Measurements from ENCODE around the gene RDX.

The RDX gene

GRCh38 chr11:110131386-110132123 lies 164.9 kb downstream of the RDX start:
- H2BK5ac ChIP-seq (ENCODE audit: low read depth, low read length, poor library complexity, severe bottlenecking): no peak overlapping the region
- no peak overlapping the region for H3K4me3 ChIP-seq (ENCODE audit: insufficient read depth in 1 of 2, low read depth in 1 of 2, low read length in 2 of 2)
- H2BK15ac ChIP-seq (ENCODE audit: low read depth, poor library complexity, severe bottlenecking): no peak overlapping the region
- no peak overlapping the region for H3K14ac ChIP-seq (ENCODE audit: low read length in 2 of 2)
- no peak overlapping the region for H2AK5ac ChIP-seq (ENCODE audit: low read length, severe bottlenecking)
- H3K27ac ChIP-seq (ENCODE audit: low read length, poor library complexity, severe bottlenecking): no peak overlapping the region
- no peak overlapping the region for H3K4ac ChIP-seq (ENCODE audit: low read depth in 1 of 2, low read length in 2 of 2)
- H3K4me2 ChIP-seq (ENCODE audit: low read length, poor library complexity, severe bottlenecking): no peak overlapping the region
- DNase-seq: no peak
- no peak overlapping the region for H4K91ac ChIP-seq (ENCODE audit: low read length)
- no peaks in the 10 kb centered on the region for H3K27me3 ChIP-seq (ENCODE audit: control insufficient read depth in 1 of 2, insufficient read depth in 1 of 2, low read length in 2 of 2)
- H3K9ac ChIP-seq (ENCODE audit: low read length): no peak overlapping the region
- 97% methylated on average over 5 of the region's 6 CpGs for WGBS
- no peak overlapping the region for H2BK12ac ChIP-seq (ENCODE audit: low read length in 2 of 2)
- no peak overlapping the region for H3K18ac ChIP-seq (ENCODE audit: low read depth in 1 of 2, low read length in 2 of 2)
- H3K4me1 ChIP-seq (ENCODE audit: control insufficient read depth, insufficient read depth, low read depth, low read length): peaks cover 2% of the 10 kb centered on the region
- H3K23ac ChIP-seq (ENCODE audit: low read length in 2 of 2): no peak overlapping the region
- H3K9me3 ChIP-seq (ENCODE audit: control insufficient read depth, low read length): no peaks in the 10 kb centered on the region
- H2AFZ ChIP-seq (ENCODE audit: low read depth, low read length): no peak overlapping the region
- peaks cover 14% of the 10 kb centered on the region for H3K79me1 ChIP-seq (replicated peaks; ENCODE audit: low read length, poor library complexity, severe bottlenecking)
- no peak overlapping the region for H2BK120ac ChIP-seq (ENCODE audit: low read depth, low read length)
- H4K8ac ChIP-seq (ENCODE audit: low read length): no peak overlapping the region
- H3K36me3 ChIP-seq (ENCODE audit: control insufficient read depth in 1 of 2, insufficient read depth in 2 of 2, low read depth in 1 of 2, low read length in 2 of 2): peaks cover 0 to 3% of the 10 kb centered on the region in 2 experiments

GRCh38 chr11:110130642-110131238 lies 165.7 kb downstream of the RDX start:
- Histone ChIP-seq H3K4me2 (ENCODE audit: low read length, poor library complexity, severe bottlenecking) (no peak overlapping the region), H3K36me3 (ENCODE audit: control insufficient read depth in 1 of 2, insufficient read depth in 2 of 2, low read depth in 1 of 2, low read length in 2 of 2) (no peaks in the 10 kb centered on the region), H3K4me1 (ENCODE audit: control insufficient read depth, insufficient read depth, low read depth, low read length) (peaks cover 2% of the 10 kb centered on the region), H3K9me3 (ENCODE audit: control insufficient read depth, low read length) (no peaks in the 10 kb centered on the region), H2AFZ (ENCODE audit: low read depth, low read length) (no peak overlapping the region), H3K27ac (ENCODE audit: low read length, poor library complexity, severe bottlenecking) (no peak overlapping the region), H3K4me3 (ENCODE audit: insufficient read depth in 1 of 2, low read depth in 1 of 2, low read length in 2 of 2) (no peak overlapping the region), H3K14ac (ENCODE audit: low read length in 2 of 2) (no peak overlapping the region), H2BK15ac (ENCODE audit: low read depth, poor library complexity, severe bottlenecking) (no peak overlapping the region), H3K79me1 (replicated peaks; ENCODE audit: low read length, poor library complexity, severe bottlenecking) (peaks cover 15% of the 10 kb centered on the region), H2BK12ac (ENCODE audit: low read length in 2 of 2) (no peak overlapping the region), H3K27me3 (ENCODE audit: control insufficient read depth in 1 of 2, insufficient read depth in 1 of 2, low read length in 2 of 2) (no peaks in the 10 kb centered on the region), H3K4ac (ENCODE audit: low read depth in 1 of 2, low read length in 2 of 2) (no peak overlapping the region), H2BK5ac (ENCODE audit: low read depth, low read length, poor library complexity, severe bottlenecking) (no peak overlapping the region), H2AK5ac (ENCODE audit: low read length, severe bottlenecking) (no peak overlapping the region), H3K23ac (ENCODE audit: low read length in 2 of 2) (no peak overlapping the region), H3K18ac (ENCODE audit: low read depth in 1 of 2, low read length in 2 of 2) (no peak overlapping the region), H2BK120ac (ENCODE audit: low read depth, low read length) (no peak overlapping the region), H4K91ac (ENCODE audit: low read length) (no peak overlapping the region), H4K8ac (ENCODE audit: low read length) (no peak overlapping the region), H3K9ac (ENCODE audit: low read length) (no peak overlapping the region)
- no peak for DNase-seq
- WGBS: 78% methylated on average over 8 of the region's 10 CpGs

GRCh38 chr11:110128161-110128560 lies 168.3 kb downstream of the RDX start:
- no peaks in the 10 kb centered on the region for H3K9me3 ChIP-seq (ENCODE audit: control insufficient read depth, low read length)
- no peak overlapping the region for H3K4me2 ChIP-seq (ENCODE audit: low read length, poor library complexity, severe bottlenecking)
- H3K4ac ChIP-seq (ENCODE audit: low read depth in 1 of 2, low read length in 2 of 2): no peak overlapping the region
- no peak overlapping the region for H3K4me3 ChIP-seq (ENCODE audit: insufficient read depth in 1 of 2, low read depth in 1 of 2, low read length in 2 of 2)
- no peak overlapping the region for H2BK15ac ChIP-seq (ENCODE audit: low read depth, poor library complexity, severe bottlenecking)
- H3K4me1 ChIP-seq (ENCODE audit: control insufficient read depth, insufficient read depth, low read depth, low read length): peaks cover 5% of the 10 kb centered on the region
- H3K79me1 ChIP-seq (replicated peaks; ENCODE audit: low read length, poor library complexity, severe bottlenecking): peaks cover 20% of the 10 kb centered on the region
- H3K27me3 ChIP-seq (ENCODE audit: control insufficient read depth in 1 of 2, insufficient read depth in 1 of 2, low read length in 2 of 2): no peaks in the 10 kb centered on the region
- peak overlapping the region; percentile 66 for H3K27ac ChIP-seq (ENCODE audit: low read length, poor library complexity, severe bottlenecking)
- no peak overlapping the region for H2AFZ ChIP-seq (ENCODE audit: low read depth, low read length)
- no peak overlapping the region for H2AK5ac ChIP-seq (ENCODE audit: low read length, severe bottlenecking)
- no peaks in the 10 kb centered on the region for H3K36me3 ChIP-seq (ENCODE audit: control insufficient read depth in 1 of 2, insufficient read depth in 2 of 2, low read depth in 1 of 2, low read length in 2 of 2)
- H3K9ac ChIP-seq (ENCODE audit: low read length): peak overlapping the region; percentile 50
- H3K14ac ChIP-seq (ENCODE audit: low read length in 2 of 2): no peak overlapping the region
- no peak overlapping the region for H3K18ac ChIP-seq (ENCODE audit: low read depth in 1 of 2, low read length in 2 of 2)
- H2BK12ac ChIP-seq (ENCODE audit: low read length in 2 of 2): no peak overlapping the region
- no peak overlapping the region for H4K91ac ChIP-seq (ENCODE audit: low read length)
- no peak overlapping the region for H3K23ac ChIP-seq (ENCODE audit: low read length in 2 of 2)
- no peak overlapping the region for H4K8ac ChIP-seq (ENCODE audit: low read length)
- H2BK120ac ChIP-seq (ENCODE audit: low read depth, low read length): peak overlapping the region; percentile 8
- no peak overlapping the region for H2BK5ac ChIP-seq (ENCODE audit: low read depth, low read length, poor library complexity, severe bottlenecking)
- DNase-seq: peak; percentile 44
- WGBS: 33% methylated on average over 1 of the region's 2 CpGs

- H3K4me1 ChIP-seq (ENCODE audit: control insufficient read depth, insufficient read depth, low read depth, low read length): peaks cover 5% of the 10 kb centered on the region
- H3K36me3 ChIP-seq (ENCODE audit: control insufficient read depth in 1 of 2, insufficient read depth in 2 of 2, low read depth in 1 of 2, low read length in 2 of 2): no peaks in the 10 kb centered on the region
- H3K27me3 ChIP-seq (ENCODE audit: control insufficient read depth in 1 of 2, insufficient read depth in 1 of 2, low read length in 2 of 2): no peaks in the 10 kb centered on the region
- H2AK5ac ChIP-seq (ENCODE audit: low read length, severe bottlenecking): no peak overlapping the region
- no peaks in the 10 kb centered on the region for H3K9me3 ChIP-seq (ENCODE audit: control insufficient read depth, low read length)
- H3K23ac ChIP-seq (ENCODE audit: low read length in 2 of 2): no peak overlapping the region
- no peak overlapping the region for H3K18ac ChIP-seq (ENCODE audit: low read depth in 1 of 2, low read length in 2 of 2)
- H4K91ac ChIP-seq (ENCODE audit: low read length): no peak overlapping the region
- no peak overlapping the region for H4K8ac ChIP-seq (ENCODE audit: low read length)
- 73% methylated on average over 2 of the region's 4 CpGs for WGBS
- peak; percentile 27 for DNase-seq
- no peak overlapping the region for H2BK120ac ChIP-seq (ENCODE audit: low read depth, low read length)
- no peak overlapping the region for H2BK5ac ChIP-seq (ENCODE audit: low read depth, low read length, poor library complexity, severe bottlenecking)
- no peak overlapping the region for H3K14ac ChIP-seq (ENCODE audit: low read length in 2 of 2)
- no peak overlapping the region for H3K4me3 ChIP-seq (ENCODE audit: insufficient read depth in 1 of 2, low read depth in 1 of 2, low read length in 2 of 2)
- no peak overlapping the region for H3K9ac ChIP-seq (ENCODE audit: low read length)
- no peak overlapping the region for H3K27ac ChIP-seq (ENCODE audit: low read length, poor library complexity, severe bottlenecking)
- no peak overlapping the region for H2BK15ac ChIP-seq (ENCODE audit: low read depth, poor library complexity, severe bottlenecking)
- H2BK12ac ChIP-seq (ENCODE audit: low read length in 2 of 2): no peak overlapping the region
- peaks cover 20% of the 10 kb centered on the region for H3K79me1 ChIP-seq (replicated peaks; ENCODE audit: low read length, poor library complexity, severe bottlenecking)
- no peak overlapping the region for H2AFZ ChIP-seq (ENCODE audit: low read depth, low read length)
- H3K4ac ChIP-seq (ENCODE audit: low read depth in 1 of 2, low read length in 2 of 2): no peak overlapping the region
- H3K4me2 ChIP-seq (ENCODE audit: low read length, poor library complexity, severe bottlenecking): no peak overlapping the region
Measured at GRCh38 chr11:110126936-110127335, 169.5 kb downstream of the RDX start.
